Measurements from ENCODE around the gene TGIF2. TPM values are rescaled to one million over a fixed set of nuclear protein-coding genes. Genes with fewer than 3 reads are reported as not detected.
A peak's percentile ranks its signal among the peaks of the same experiment; 100 is the strongest.

Gene TGIF2
- total and polyA plus RNA-seq, 2 of the 13 experiments (the other 11 are each of a cell fraction or from before 2014, with no cell fraction given) = 41.3 to 53.9 TPM

DNA sequence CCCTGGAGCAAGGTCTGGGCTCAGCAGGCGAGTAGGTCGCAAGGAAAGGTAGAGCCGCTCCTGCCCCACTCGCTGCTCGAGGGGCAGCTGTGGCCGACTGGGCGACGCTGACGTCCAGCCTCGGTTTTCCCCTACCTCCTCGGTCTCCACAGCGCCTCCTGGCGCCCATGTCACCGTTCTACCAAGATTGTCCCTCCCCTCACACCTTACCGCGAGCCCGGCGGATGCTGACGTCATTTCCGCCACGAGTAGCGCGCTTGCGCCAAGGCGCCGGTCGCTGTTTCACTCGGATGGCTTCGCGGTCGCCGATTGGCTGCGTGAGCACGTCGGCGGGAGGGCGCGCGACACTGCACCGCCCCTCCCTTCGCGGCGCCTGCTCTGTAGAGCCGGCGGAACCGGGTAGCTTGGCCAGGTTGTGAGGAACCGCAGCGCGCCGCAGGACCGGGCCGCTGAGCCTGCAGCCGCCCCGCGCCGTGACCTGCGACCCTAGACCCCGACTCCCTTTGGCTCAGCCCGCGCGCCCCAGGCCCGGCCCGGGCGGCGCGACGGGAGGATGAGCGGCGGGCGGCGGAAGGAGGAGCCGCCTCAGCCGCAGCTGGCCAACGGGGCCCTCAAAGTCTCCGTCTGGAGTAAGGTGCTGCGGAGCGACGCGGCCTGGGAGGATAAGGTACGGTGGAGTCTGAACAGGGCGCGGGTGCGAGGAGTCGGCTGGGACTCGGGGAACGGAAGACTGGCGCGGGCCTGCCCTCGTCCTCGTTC is 32.2 kb downstream of the TGIF2 start, which contains the start of gene RAB5IF (continued):
- TF ChIP-seq FOSL2 (CRISPR knock-in tag; IDR thresholded peaks at IDR 0.05) (peak; percentile 86), PHF21A (CRISPR knock-in tag; IDR thresholded peaks at IDR 0.05) (peak; percentile 96), ZNF746 (CRISPR knock-in tag; IDR thresholded peaks at IDR 0.05) (peak; percentile 66; the same call in 1 of the 2 replicates), GABPA (IDR thresholded peaks at IDR 0.05; ENCODE audit: low read depth, low read length) (peak; percentile 91), GABPA (CRISPR knock-in tag; IDR thresholded peaks at IDR 0.05; ENCODE audit: low read depth) (peak; percentile 97), SP1 (IDR thresholded peaks at IDR 0.05) (no peak), SP1 (CRISPR knock-in tag; IDR thresholded peaks at IDR 0.05) (peak; percentile 94), ZNF296 (CRISPR knock-in tag; conservative IDR thresholded peaks at IDR 0.05) (no peak), ZNF17 (CRISPR knock-in tag; IDR thresholded peaks at IDR 0.05) (no peak), PHF5A (CRISPR knock-in tag; IDR thresholded peaks at IDR 0.05; ENCODE audit: low read depth, unreplicated experiment) (peak; percentile 100), ZNF20 (CRISPR knock-in tag; IDR thresholded peaks at IDR 0.05) (no peak), NFAT5 (CRISPR knock-in tag; IDR thresholded peaks at IDR 0.05) (no peak; the same call in none of the 2 replicates), SALL2 (CRISPR knock-in tag; IDR thresholded peaks at IDR 0.05) (peak; percentile 99), ZNF441 (CRISPR knock-in tag; IDR thresholded peaks at IDR 0.05; ENCODE audit: borderline replicate concordance) (peak; percentile 96), ZSCAN22 (CRISPR knock-in tag; IDR thresholded peaks at IDR 0.05) (no peak), NCOA2 (CRISPR knock-in tag; IDR thresholded peaks at IDR 0.05) (peak; percentile 83), DNMT3B (CRISPR knock-in tag; conservative IDR thresholded peaks at IDR 0.05) (peak; percentile 92), ZNF775 (CRISPR knock-in tag; IDR thresholded peaks at IDR 0.05; ENCODE audit: borderline replicate concordance) (0 out of 2 replicates have a peak, but pooled peaks have one; percentile 3), ATF1 (CRISPR knock-in tag; IDR thresholded peaks at IDR 0.05) (peak; percentile 95), ZNF768 (CRISPR knock-in tag; IDR thresholded peaks at IDR 0.05) (peak; percentile 58)
- TF ChIP-seq, protein P1, sequence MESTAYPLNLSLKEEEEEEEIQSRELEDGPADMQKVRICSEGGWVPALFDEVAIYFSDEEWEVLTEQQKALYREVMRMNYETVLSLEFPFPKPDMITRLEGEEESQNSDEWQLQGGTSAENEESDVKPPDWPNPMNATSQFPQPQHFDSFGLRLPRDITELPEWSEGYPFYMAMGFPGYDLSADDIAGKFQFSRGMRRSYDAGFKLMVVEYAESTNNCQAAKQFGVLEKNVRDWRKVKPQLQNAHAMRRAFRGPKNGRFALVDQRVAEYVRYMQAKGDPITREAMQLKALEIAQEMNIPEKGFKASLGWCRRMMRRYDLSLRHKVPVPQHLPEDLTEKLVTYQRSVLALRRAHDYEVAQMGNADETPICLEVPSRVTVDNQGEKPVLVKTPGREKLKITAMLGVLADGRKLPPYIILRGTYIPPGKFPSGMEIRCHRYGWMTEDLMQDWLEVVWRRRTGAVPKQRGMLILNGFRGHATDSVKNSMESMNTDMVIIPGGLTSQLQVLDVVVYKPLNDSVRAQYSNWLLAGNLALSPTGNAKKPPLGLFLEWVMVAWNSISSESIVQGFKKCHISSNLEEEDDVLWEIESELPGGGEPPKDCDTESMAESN (CRISPR knock-in tag; conservative IDR thresholded peaks at IDR 0.05) = peak; percentile 96
- TF ChIP-seq, protein P2, sequence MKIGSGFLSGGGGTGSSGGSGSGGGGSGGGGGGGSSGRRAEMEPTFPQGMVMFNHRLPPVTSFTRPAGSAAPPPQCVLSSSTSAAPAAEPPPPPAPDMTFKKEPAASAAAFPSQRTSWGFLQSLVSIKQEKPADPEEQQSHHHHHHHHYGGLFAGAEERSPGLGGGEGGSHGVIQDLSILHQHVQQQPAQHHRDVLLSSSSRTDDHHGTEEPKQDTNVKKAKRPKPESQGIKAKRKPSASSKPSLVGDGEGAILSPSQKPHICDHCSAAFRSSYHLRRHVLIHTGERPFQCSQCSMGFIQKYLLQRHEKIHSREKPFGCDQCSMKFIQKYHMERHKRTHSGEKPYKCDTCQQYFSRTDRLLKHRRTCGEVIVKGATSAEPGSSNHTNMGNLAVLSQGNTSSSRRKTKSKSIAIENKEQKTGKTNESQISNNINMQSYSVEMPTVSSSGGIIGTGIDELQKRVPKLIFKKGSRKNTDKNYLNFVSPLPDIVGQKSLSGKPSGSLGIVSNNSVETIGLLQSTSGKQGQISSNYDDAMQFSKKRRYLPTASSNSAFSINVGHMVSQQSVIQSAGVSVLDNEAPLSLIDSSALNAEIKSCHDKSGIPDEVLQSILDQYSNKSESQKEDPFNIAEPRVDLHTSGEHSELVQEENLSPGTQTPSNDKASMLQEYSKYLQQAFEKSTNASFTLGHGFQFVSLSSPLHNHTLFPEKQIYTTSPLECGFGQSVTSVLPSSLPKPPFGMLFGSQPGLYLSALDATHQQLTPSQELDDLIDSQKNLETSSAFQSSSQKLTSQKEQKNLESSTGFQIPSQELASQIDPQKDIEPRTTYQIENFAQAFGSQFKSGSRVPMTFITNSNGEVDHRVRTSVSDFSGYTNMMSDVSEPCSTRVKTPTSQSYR (CRISPR knock-in tag; IDR thresholded peaks at IDR 0.05; ENCODE audit: borderline replicate concordance) = peak; percentile 62; the same call in 1 of the 2 replicates
